ENCODE data around the gene ADAMTS19. TPM values are rescaled to one million over a fixed set of nuclear protein-coding genes. Genes with fewer than 3 reads are reported as not detected.

Gene ADAMTS19
- total and polyA plus RNA-seq, 9 of the 15 experiments (the other 6 are each of a cell fraction or from before 2014, with no cell fraction given) = not detected

DNA sequence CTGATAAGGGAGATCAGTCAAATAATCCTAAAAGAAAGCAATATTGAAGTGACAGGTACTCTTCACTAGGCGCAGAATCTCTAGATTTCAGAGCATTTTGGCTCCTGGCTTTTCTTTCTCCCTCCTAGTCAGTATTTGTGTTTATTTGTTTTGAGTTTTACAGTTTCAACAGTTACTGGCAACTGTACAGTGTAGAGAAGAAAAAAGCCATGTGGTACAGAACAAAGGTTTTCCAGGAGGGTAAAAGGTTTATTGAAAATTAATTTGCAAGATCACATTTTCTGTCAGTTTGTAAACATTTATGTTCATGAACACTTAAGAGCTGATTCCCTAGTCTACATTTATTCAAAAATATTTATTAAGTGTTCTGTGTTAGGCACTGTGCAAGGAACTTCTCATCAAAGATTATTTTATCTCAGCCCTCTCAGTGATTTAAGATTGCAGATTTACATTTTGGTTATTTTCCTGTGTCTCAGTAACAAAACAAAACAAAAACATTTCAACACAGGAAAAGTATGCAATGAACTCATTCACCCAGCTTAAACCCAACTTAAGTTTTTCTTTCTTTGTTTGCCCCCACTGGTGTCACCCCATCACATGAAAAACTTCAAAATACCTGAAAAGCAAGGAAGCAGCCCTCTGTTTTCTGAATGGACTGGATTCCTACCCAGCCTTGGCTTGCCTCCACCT, 300.7 kb downstream of the ADAMTS19 start:
- Histone ChIP-seq H3K4me3 (no peak overlapping the region), H2AFZ (ENCODE audit: low read depth, low read length) (no peak overlapping the region), H3K9me3 (replicated peaks; ENCODE audit: control insufficient read depth, insufficient read depth, low read depth, low read length) (no peaks in the 10 kb centered on the region), H4K20me1 (replicated peaks; ENCODE audit: control insufficient read depth, insufficient read depth, low read length) (no peaks in the 10 kb centered on the region; the same call in 1 of the 2 replicates), H3K36me3 (ENCODE audit: control insufficient read depth, insufficient read depth, low read length) (no peaks in the 10 kb centered on the region), H3K9me1 (ENCODE audit: control insufficient read depth, insufficient read depth, low read length) (no peaks in the 10 kb centered on the region), H3K79me2 (ENCODE audit: control insufficient read depth, insufficient read depth, low read length) (no peaks in the 10 kb centered on the region), H3K9ac (ENCODE audit: insufficient read depth in 1 of 2, low read depth in 2 of 2, low read length in 2 of 2) (no peak overlapping the region), H3K4me2 (ENCODE audit: insufficient read depth, low read length) (no peak overlapping the region), H3K27ac (ENCODE audit: extremely low read depth, low read depth, low read length) (no peak overlapping the region), H3K27me3 (ENCODE audit: control insufficient read depth in 2 of 2, insufficient read depth in 2 of 2, low read length in 2 of 2) (no peaks in the 10 kb centered on the region), H3K4me1 (replicated peaks in 1 of 2; ENCODE audit: control insufficient read depth in 2 of 2, insufficient read depth in 2 of 2, low read length in 2 of 2) (no peaks in the 10 kb centered on the region)
- no peak for TF ChIP-seq MIER1 (IDR thresholded peaks at IDR 0.05; ENCODE audit: low read depth)
- TF ChIP-seq TAF7 (tag; IDR thresholded peaks at IDR 0.05) = no peak
- TF ChIP-seq, protein P1, sequence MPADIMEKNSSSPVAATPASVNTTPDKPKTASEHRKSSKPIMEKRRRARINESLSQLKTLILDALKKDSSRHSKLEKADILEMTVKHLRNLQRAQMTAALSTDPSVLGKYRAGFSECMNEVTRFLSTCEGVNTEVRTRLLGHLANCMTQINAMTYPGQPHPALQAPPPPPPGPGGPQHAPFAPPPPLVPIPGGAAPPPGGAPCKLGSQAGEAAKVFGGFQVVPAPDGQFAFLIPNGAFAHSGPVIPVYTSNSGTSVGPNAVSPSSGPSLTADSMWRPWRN (IDR thresholded peaks at IDR 0.05; ENCODE audit: low read depth) = no peak
- no peak for TF ChIP-seq HDAC8 (tag; IDR thresholded peaks at IDR 0.05)
- ATAC-seq (no peak), DNase-seq (ENCODE audit: extremely low read depth in 1 of 4, low spot score in 3 of 4) (no peak), FAIRE-seq (no peak)
- ChIA-PET CTCF (ENCODE audit: low intra/inter-chr PET ratio) (no interaction called here), POLR2A (no interaction called here)
- WGBS (ENCODE audit: insufficient coverage, low coverage, missing lambda C conversion rate) = 0% methylated on average over 1 of the region's 1 CpG
- BruUV-seq (replicated peaks) = no TSS peak
- in situ Hi-C loops (cut with MboI) (loop anchor here (25.0 kb wide), 1 partner anchor 1898 kb away; no protein-coding TSS in a partner anchor), intact Hi-C loops (cut with micrococcal nuclease) (no loop called here)

DNA sequence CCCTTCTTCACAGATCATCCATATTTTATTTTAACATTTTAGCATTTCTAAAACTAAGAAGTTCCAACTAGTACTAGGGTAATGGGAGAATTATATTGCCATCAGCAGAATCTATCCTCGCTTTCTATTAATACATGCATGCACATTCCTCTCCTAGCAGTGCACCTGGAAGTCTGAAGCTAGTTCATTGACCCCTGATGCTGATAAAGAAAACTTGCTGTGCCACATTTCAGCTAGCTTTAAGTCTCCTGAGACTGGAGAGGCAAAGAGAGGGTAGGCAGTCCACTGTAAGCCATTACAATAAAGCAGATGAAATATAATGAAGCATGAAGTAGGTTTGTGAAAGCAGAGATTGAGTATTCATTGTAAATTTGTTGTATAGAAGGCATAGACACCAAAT, 303.6 kb downstream of the ADAMTS19 start:
- Histone ChIP-seq H3K4me1 (replicated peaks in 1 of 2; ENCODE audit: control insufficient read depth in 2 of 2, insufficient read depth in 2 of 2, low read length in 2 of 2) (no peaks in the 10 kb centered on the region), H3K9ac (ENCODE audit: insufficient read depth in 1 of 2, low read depth in 2 of 2, low read length in 2 of 2) (no peak overlapping the region), H3K9me3 (replicated peaks; ENCODE audit: control insufficient read depth, insufficient read depth, low read depth, low read length) (no peaks in the 10 kb centered on the region), H2AFZ (ENCODE audit: low read depth, low read length) (no peak overlapping the region), H3K9me1 (ENCODE audit: control insufficient read depth, insufficient read depth, low read length) (no peaks in the 10 kb centered on the region), H3K4me2 (ENCODE audit: insufficient read depth, low read length) (no peak overlapping the region), H3K4me3 (no peak overlapping the region), H4K20me1 (replicated peaks; ENCODE audit: control insufficient read depth, insufficient read depth, low read length) (no peaks in the 10 kb centered on the region; the same call in 1 of the 2 replicates), H3K36me3 (ENCODE audit: control insufficient read depth, insufficient read depth, low read length) (no peaks in the 10 kb centered on the region), H3K27me3 (ENCODE audit: control insufficient read depth in 2 of 2, insufficient read depth in 2 of 2, low read length in 2 of 2) (no peaks in the 10 kb centered on the region), H3K79me2 (ENCODE audit: control insufficient read depth, insufficient read depth, low read length) (no peaks in the 10 kb centered on the region), H3K27ac (ENCODE audit: extremely low read depth, low read depth, low read length) (no peak overlapping the region)
- 0% methylated on average over 1 of the region's 1 CpG for WGBS (ENCODE audit: insufficient coverage, low coverage, missing lambda C conversion rate)
- ChIA-PET POLR2A (no interaction called here), CTCF (ENCODE audit: low intra/inter-chr PET ratio) (no interaction called here)
- FAIRE-seq (no peak), DNase-seq (ENCODE audit: extremely low read depth in 1 of 4, low spot score in 3 of 4) (no peak), ATAC-seq (no peak)
- in situ Hi-C loops (cut with MboI) (loop anchor here (25.0 kb wide), 1 partner anchor 1901 kb away; no protein-coding TSS in a partner anchor), intact Hi-C loops (cut with micrococcal nuclease) (no loop called here)
- TF ChIP-seq NFE2L1 (tag; IDR thresholded peaks at IDR 0.05; ENCODE audit: borderline replicate concordance, low read depth) (no peak), DMBX1 (CRISPR knock-in tag; IDR thresholded peaks at IDR 0.05; ENCODE audit: borderline replicate concordance) (no peak), SMARCC2 (IDR thresholded peaks at IDR 0.05; ENCODE audit: low read depth) (no peak), RNF2 (IDR thresholded peaks at IDR 0.05) (no peak), SREBF2 (CRISPR knock-in tag; IDR thresholded peaks at IDR 0.05) (no peak)
- no TSS peak for BruUV-seq (replicated peaks)

Data from K562 (cell line).